HG03066 (cell line): Measurements from ENCODE around the gene CCM2L.
"Not testable (repeated sequence)": the region's sequence is repeated elsewhere in the genome, so short reads cannot be mapped to it uniquely, and the experiment has no call there.

Experiments
- ATAC-seq: cut with Tn5 transposase; IDR thresholded peaks from one replicate; pipeline ENCODE4 v1.9.1; 2021; ENCODE audit warnings: low read depth; ENCODE audit not compliant: unreplicated experiment

The CCM2L gene

GRCh38 chr20:32027643-32028042, 17.4 kb downstream of the CCM2L start:
- ATAC-seq, result no peak

- ATAC-seq, result no peak
Measured at GRCh38 chr20:32028647-32029372, 18.6 kb downstream of the CCM2L start.

GRCh38 chr20:32029561-32029960, 19.3 kb downstream of the CCM2L start:
- no peak for ATAC-seq

GRCh38 chr20:32031007-32031958, 21.0 kb downstream of the CCM2L start:
- ATAC-seq, result no peak

- no peak for ATAC-seq
Measured at GRCh38 chr20:32033316-32033715, 23.1 kb downstream of the CCM2L start.

- not testable (repeated sequence) for ATAC-seq
Measured at GRCh38 chr20:32033721-32034120, 23.5 kb downstream of the CCM2L start.

GRCh38 chr20:32034581-32035425, 24.6 kb downstream of the CCM2L start:
- no peak for ATAC-seq

GRCh38 chr20:32035426-32035779, 25.2 kb downstream of the CCM2L start:
- no peak for ATAC-seq

GRCh38 chr20:32036252-32036651, 26.0 kb downstream of the CCM2L start:
- ATAC-seq, result no peak

- no peak for ATAC-seq
Measured at GRCh38 chr20:32036716-32037485, 26.7 kb downstream of the CCM2L start.

- ATAC-seq, result no peak
Measured at GRCh38 chr20:32037929-32038328, 27.7 kb downstream of the CCM2L start.

- no peak for ATAC-seq
Measured at GRCh38 chr20:32040142-32040953, 30.1 kb downstream of the CCM2L start.

- ATAC-seq, result no peak
Measured at GRCh38 chr20:32045999-32046398, 35.8 kb downstream of the CCM2L start.

GRCh38 chr20:32050324-32050841, 40.1 kb downstream of the CCM2L start:
- no peak for ATAC-seq

- ATAC-seq, result no peak
Measured at GRCh38 chr20:32050851-32051556, 40.8 kb downstream of the CCM2L start.

GRCh38 chr20:32051720-32052089, 41.5 kb downstream of the CCM2L start:
- ATAC-seq, result no peak

- no peak for ATAC-seq
Measured at GRCh38 chr20:32052090-32052777, 42.0 kb downstream of the CCM2L start, which contains the start of gene HCK. Gene HCK, plus strand, starts transcription at chr20:32052242.
